HG02840 (cell line): ENCODE measurements around the gene MAP3K13.
"Not testable (repeated sequence)": the region's sequence is repeated elsewhere in the genome, so short reads cannot be mapped to it uniquely, and the experiment has no call there.

ENCODE experiments used
- ATAC-seq: cut with Tn5 transposase; IDR thresholded peaks from one replicate; pipeline ENCODE4 v1.9.1; 2021; ENCODE audit warnings: mild to moderate bottlenecking, moderate library complexity, moderate number of reproducible peaks; ENCODE audit not compliant: unreplicated experiment, low FRiP score

Gene MAP3K13

GRCh38 chr3:185340751-185341150, 22.2 kb upstream of the MAP3K13 start:
- no peak for ATAC-seq

DNA sequence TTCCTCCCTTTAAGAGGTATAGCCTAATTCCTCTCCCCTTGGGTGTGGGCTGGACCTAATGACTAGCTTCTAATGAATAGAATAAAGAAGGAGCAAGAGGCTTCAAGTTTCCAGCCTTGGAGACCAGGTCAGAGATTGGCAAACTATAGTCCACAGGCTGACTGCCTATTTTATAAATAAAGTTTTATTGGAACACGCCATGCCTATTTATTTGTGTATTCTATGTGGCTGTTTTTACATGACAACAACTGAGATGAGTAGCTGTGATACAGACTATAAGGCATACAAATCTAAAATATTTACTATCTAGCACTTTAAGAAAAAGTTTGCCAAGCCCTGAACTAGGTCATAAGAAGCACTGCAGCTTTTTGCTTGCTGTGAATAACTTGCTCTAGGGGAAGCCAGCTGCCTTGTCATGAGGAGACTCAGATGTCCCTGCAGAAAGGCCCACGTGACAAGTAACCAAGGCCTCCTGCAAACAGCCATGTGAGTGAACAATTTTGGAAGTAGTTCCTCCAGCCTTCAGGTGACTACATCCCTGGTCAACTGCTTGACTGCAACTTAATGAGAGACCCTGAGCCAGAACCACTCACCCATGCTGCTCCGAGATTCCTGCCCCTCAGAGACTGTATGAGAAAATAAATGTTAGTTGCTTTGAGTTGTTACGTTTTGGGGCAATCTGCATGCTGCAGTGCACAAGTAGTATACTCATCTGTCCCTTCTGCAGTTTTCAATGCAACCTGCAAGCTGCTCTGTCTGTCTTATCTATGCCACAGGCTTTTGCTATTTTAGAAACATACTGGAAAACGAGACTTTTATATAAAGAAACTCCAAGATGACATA, 21.1 kb upstream of the MAP3K13 start:
- ATAC-seq = no peak

DNA sequence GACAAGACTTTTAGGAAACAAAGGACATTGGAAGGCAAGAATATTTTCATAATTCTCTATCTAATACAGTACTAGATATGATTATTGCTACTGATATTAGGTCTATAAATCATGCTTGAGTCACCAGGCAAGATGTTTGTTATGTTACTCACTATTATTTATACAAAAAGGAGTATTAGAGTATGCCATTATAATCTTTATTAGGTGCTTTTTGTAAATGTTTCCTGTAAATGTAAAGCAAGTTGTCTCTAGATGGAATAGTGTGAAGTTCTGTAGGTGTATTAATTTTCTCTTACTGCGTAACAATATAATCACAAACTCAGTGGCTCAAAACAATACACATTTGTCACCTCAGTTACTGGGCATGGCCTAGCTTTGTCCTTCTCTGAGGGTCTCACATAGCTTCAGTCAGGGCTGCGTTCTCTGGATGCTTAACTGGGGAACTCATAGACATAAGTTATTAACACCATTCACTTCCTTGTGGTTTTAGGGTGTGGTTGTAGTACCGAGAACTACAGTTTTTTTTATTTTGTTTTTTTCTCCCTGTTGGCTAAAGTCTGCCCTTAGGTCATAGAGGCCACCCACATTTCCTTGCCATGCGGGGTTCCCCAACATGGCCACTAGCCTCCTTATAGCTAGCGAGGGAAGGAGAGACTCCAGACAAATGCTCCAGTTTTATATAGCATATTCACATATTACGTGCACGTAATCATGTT, 20.3 kb upstream of the MAP3K13 start:
- no peak for ATAC-seq

DNA sequence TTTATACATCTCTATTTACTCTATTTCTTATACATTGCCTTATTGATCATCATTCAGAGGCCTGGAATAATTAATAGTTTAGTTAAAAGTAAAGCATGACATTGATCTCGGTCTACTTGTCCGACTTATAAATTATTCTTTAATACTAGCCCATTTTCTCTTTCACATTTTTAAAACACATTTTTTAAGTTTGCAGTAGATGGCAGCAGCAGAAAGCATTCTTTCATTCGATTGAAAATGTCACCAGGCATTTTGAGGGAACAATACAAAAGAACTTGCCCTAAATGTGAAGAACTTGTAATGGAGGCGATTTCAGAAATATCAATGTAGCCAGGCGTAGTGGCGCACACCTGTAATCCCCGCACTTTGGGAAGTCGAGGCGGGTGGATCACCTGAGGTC, 15.5 kb upstream of the MAP3K13 start:
- no peak for ATAC-seq

DNA sequence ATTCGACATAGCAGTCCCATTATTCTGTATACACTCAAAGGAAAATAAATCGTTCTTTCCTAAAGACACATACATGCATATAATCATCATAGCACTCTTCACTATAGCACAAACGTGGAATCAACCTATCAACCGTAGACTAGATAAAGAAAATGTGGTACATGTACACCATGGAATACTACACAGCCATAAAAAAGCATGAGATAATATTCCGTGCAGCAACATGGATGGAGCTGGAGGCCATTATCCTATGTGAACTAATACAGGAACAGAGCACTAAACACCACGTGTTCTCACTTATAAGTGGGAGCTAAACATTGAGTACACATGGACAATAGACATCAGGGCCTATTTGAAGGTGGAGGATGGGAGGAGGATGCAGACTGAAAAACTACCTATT, 12.1 kb upstream of the MAP3K13 start:
- ATAC-seq = no peak

- no peak for ATAC-seq
Measured at GRCh38 chr3:185351396-185351795, 11.5 kb upstream of the MAP3K13 start.

GRCh38 chr3:185353225-185353624, 9.7 kb upstream of the MAP3K13 start:
- no peak for ATAC-seq

DNA sequence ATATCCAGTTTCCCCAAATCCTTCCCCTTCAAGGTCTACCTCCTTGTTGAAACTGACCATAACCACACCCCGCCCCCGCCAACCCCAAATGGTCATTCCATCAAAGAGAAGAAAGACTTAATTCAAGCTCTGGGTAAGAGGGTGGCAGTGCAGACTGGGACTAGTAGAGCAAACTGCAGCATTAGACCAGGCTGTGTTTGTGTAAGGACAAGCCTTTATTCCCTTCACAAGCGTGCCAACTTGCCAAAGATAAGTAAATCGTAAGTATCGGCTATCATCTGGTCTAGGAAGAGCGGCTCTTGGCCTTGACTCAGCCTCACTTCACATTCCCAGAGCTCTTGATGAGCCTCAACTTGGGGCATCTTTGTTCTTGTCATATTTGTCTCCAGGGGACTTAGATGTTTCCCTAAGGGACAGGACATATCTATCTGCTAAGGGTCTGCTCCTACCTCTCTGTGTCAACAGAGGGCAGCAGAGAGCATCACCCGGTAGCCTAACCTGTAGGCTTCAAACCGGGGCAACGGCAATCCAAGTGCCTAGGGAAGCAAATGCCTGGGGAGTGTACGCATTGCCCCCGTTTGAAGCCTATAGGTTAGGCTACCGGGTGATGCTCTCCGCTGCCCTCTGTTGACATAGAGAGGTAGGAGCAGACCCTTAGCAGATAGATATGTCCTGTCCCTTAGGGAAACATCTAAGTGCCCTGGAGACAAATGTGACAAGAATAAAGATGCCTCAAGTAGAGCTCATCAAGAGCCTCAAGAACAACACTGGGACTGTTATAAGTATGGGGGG, 8.9 kb upstream of the MAP3K13 start:
- peak; percentile 96 for ATAC-seq

GRCh38 chr3:185356499-185356898, 6.4 kb upstream of the MAP3K13 start:
- no peak for ATAC-seq

GRCh38 chr3:185361920-185362319, 1.0 kb upstream of the MAP3K13 start:
- ATAC-seq = no peak

DNA sequence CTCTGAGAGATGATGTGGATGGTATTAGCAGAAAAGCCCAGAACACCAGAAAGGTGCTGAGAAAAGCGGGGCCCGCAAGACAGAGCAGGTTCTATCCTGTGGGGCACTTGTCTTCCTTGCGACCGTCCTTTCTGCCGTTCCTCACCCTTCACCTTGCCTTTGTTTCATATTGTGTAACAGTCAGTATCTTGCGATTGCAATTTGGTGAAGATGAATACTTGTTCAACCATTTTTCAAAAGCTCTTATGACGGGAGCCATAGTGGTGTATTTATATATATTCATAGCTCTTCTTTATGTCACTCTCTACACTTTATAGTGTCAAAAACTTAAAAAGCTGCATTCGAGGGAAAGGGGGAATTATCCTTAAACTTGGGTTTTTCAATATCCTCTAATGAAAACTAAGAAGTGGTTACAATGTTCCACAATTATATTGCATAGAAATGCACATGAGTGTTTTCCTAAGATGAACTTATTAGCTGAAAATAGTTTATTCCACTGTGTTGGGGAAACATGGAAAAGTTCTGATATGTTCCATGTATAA, 797 bp downstream of the MAP3K13 start:
- peak; percentile 30 for ATAC-seq

DNA sequence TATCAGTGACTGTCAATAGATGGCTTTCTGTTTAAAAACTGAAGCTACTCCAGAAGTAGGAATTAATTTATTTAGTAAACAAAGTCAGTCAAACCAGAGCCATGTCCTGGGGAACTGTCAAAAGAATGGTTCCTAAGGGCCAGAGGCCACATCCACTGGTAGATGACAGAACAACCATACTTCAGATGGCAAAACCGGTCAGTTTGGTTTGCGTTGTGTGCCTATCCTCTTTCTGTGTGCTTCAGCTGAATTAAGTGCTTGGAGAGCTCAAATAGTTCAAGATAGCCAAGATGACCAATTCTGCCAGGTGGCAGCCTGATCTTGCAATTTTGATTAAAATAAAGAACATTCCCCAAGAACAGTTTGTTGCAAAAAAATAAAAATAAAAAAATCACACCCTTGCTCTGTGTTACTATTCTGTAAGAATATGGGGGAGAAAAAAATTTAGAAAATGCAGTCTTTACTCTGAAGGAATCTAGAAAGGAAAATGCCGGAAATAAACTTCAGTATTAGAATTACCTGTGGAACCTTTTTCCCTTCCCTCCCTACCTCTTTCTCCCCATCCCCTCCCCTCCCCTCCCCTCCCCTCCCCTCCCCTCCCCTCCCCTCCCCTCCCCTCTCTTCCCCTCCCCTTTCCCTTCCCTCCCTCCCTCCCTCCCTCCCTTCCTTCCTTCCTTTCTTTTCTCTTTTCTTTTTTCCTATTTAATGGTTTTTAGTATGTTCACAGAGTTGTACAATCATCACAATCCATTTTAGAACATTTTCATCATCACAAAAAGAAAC, 2.5 kb downstream of the MAP3K13 start:
- ATAC-seq = no peak

DNA sequence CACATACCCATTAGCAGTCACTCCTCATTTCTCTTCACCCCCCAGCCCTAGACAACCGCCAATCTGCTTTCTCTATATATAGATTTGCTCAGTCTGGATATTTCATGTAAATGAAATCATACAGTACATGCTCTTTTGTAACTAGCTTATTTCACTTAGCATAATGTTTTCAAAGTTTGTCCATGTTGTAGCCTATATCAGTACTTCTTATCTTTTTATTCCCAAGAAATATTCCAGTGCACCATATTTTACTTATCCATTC, 3.1 kb downstream of the MAP3K13 start:
- ATAC-seq = no peak

GRCh38 chr3:185366913-185367312, 4.0 kb downstream of the MAP3K13 start:
- ATAC-seq = no peak

GRCh38 chr3:185370349-185370748, 7.4 kb downstream of the MAP3K13 start:
- not testable (repeated sequence) for ATAC-seq

DNA sequence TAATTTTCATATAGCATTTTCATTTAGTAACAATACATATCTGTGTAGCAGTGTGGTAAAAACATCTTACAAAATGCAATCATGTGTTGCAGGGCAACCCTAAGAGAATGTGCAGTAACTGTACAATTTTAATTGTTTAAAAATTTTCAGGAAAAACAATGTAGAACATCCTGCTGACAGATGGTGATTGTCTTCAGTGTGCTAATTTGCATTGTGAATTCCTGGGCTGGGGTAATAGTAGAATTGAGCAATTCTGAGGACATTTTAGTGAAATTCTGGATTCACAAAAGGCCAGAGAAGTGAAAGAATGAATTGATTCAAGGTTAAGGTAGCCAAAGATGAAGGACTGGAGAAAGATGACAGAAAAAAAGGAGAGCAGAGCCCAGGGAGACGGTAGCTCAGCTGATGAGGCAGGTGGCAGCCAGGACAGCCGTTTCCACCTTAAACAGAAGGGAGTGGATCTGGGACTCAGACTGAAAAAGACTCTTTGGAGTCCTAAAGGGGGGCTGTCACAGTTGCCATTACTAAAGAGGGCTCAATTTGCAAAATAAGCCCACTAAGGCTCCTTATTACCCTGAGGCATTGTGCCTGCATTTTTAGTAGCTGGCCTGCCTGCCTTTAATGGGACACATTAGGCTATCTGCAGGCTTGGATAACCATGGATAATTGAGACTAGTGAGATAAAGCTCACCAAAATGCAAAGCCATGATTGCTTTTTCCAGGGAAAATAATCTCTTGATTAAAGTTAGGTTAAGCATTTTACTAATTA, 8.6 kb downstream of the MAP3K13 start:
- ATAC-seq = no peak

GRCh38 chr3:185381320-185382058, 18.6 kb downstream of the MAP3K13 start:
- no peak for ATAC-seq

- no peak for ATAC-seq
Measured at GRCh38 chr3:185382154-185382553, 19.2 kb downstream of the MAP3K13 start.

- not testable (repeated sequence) for ATAC-seq
Measured at GRCh38 chr3:185386515-185386914, 23.6 kb downstream of the MAP3K13 start.
